ENCODE measurements around the gene MACROD1.
A peak's percentile ranks its signal among the peaks of the same experiment; 100 is the strongest.

The MACROD1 gene

DNA sequence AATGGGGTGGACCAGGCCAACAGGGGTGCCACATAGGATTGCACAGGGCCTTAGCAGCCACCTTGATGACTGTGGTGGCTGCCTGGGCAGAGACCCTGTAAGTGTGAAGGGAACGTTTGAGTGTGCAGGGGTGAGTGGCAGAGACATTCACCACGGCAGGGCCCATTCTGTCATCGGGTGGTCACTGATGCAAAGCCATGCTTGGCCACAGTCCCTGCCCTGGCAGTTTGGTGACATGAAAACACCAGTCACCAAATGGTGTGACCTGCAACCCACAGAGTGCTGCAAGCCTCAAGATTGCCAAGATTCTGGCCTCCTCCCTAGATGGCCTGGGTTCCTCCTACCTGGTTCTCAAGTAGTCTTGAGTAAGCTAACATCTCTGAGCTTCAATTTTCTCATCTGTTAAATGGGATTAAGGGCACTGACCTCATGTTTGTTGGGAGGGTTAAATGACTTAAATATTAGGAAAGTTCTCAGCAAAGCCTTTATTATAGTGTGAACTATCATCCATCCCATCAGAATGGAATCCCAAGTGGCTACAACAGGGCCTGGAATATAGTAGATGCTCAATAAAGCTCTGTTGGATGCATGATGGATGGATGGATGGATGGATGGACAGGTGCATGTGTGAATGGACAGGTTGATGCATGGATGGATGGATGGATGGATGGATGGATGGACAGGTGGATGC is 53.0 kb downstream of the MACROD1 start:
- in situ Hi-C loops (cut with MboI; ENCODE audit: low sequenced_read_pairs), result no loop called here
- Histone ChIP-seq H3K27me3 (ENCODE audit: low read depth) (no peaks in the 10 kb centered on the region), H3K4me1 (no peaks in the 10 kb centered on the region), H3K4me3 (no peak overlapping the region), H3K36me3 (replicated peaks) (no peaks in the 10 kb centered on the region), H3K9me3 (no peaks in the 10 kb centered on the region)
- DNase-seq (ENCODE audit: low spot score in 2 of 2), result no peak

DNA sequence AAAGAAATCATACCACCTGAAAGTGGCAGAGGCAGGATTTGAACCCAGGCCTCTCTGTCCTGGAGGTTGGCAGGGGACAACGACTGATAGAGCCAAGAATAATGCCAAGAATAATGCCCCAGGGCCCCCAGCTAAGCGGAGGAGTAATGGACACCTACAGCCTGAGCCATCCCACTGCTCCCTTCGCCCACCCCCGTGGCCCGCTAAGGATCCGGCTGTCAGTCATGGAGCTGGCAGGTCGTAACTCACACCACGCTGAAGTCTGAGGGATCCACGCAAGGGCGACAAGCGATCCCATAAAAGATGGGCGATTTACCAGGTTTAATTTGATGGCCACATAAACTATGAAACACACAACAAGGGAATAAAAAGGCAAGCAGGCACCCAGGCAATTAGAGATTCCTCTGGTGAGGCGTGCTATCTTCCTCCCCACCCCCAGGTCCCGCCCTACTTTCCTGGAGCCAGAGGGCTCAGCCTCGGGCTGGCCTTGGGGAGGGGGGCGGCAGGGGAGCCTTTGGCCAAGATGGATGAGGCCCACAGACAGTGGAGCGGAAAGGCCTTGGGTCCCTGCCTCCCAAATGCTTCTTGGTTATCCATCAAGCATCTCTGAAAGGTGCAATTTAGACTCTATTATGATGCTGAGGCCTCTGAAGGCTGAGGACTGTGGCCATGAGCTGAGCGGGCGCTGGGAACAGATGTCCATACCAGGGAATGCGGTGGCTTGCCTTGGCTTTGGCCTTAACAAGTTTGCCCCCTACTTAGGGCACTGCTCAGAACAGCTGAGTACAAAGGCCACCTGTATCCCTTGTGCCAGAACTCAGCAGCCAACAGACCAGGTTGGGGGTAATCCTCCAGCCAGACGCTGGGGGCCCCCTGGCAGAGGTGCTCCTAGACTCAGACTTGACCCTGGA is 55.2 kb downstream of the MACROD1 start:
- Histone ChIP-seq H3K9me3 (no peaks in the 10 kb centered on the region), H3K27me3 (ENCODE audit: low read depth) (no peaks in the 10 kb centered on the region), H3K4me3 (no peak overlapping the region), H3K36me3 (replicated peaks) (no peaks in the 10 kb centered on the region), H3K4me1 (no peaks in the 10 kb centered on the region)
- in situ Hi-C loops (cut with MboI; ENCODE audit: low sequenced_read_pairs), result no loop called here
- DNase-seq (ENCODE audit: low spot score in 2 of 2), result no peak

DNA sequence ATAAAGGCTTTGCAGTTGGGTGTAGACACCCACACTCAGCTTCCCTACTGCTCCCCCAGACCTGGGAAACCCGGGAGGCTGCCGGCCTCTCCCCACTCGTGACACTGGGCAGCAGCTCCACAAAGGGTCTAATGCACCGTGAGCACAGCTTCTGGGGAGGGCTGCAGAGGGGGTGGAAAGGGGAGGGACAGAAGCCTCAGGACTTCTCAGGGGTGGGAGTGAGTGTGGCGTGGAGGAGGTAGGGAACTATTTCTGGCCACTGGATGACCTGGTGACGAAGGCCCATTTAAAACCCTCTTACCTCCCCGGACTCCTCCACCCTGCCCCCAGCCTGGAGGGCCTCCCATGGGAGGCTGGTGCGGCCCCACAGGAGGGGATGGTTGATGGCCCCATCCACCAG is 56.6 kb downstream of the MACROD1 start:
- no peaks in the 10 kb centered on the region for H3K4me1 ChIP-seq
- H3K9me3 ChIP-seq, result no peaks in the 10 kb centered on the region
- no peaks in the 10 kb centered on the region for H3K27me3 ChIP-seq (ENCODE audit: low read depth)
- no peak overlapping the region for H3K4me3 ChIP-seq
- H3K36me3 ChIP-seq (replicated peaks), result no peaks in the 10 kb centered on the region
- DNase-seq (ENCODE audit: low spot score in 2 of 2), result no peak
- in situ Hi-C loops (cut with MboI; ENCODE audit: low sequenced_read_pairs), result no loop called here

DNA sequence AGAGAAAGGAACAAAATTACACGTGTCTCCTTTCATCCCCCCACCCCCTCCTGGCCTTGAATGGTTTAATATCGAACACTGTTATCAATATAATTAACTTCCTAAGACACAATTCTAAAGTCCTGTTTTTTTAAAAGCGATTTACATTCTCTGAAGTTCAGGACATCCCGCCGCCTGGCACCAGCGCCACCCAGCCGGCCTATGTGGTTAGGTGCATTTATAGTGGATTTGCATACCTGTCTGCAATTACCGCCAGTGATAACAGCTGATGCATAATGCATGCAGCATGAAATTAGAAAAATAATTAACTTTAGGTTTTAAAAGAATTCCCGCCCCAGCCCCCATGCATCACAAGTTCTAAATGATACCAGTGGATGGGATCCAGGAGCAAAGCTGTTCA is 58.6 kb downstream of the MACROD1 start:
- in situ Hi-C loops (cut with MboI; ENCODE audit: low sequenced_read_pairs), result no loop called here
- DNase-seq (ENCODE audit: low spot score in 2 of 2), result no peak
- H3K9me3 ChIP-seq, result no peaks in the 10 kb centered on the region
- H3K4me3 ChIP-seq, result no peak overlapping the region
- no peaks in the 10 kb centered on the region for H3K36me3 ChIP-seq (replicated peaks)
- no peaks in the 10 kb centered on the region for H3K27me3 ChIP-seq (ENCODE audit: low read depth)
- no peaks in the 10 kb centered on the region for H3K4me1 ChIP-seq

DNA sequence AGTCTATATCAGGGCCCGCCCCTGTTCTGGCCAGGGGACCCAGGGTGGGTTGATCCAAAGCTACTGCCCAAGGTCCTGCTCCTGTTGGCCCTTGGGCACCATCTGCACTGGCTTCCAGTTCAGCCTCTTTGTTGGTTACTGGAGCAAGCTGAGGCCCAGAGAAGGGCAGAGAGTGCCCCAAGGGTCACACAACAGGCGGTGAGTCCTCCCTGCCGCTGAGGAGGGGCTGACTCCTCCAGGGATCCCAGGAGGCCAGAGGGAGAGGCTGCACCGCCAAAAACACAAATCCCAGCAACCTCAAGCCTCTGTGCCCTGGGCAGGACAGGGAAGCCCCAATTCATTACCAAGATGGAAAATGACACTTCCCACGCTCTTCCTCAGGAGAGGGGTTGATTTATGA is 61.3 kb downstream of the MACROD1 start:
- no peaks in the 10 kb centered on the region for H3K27me3 ChIP-seq (ENCODE audit: low read depth)
- in situ Hi-C loops (cut with MboI; ENCODE audit: low sequenced_read_pairs), result no loop called here
- H3K36me3 ChIP-seq (replicated peaks), result no peaks in the 10 kb centered on the region
- no peak overlapping the region for H3K4me3 ChIP-seq
- H3K4me1 ChIP-seq, result no peaks in the 10 kb centered on the region
- DNase-seq (ENCODE audit: low spot score in 2 of 2), result no peak
- H3K9me3 ChIP-seq, result no peaks in the 10 kb centered on the region

DNA sequence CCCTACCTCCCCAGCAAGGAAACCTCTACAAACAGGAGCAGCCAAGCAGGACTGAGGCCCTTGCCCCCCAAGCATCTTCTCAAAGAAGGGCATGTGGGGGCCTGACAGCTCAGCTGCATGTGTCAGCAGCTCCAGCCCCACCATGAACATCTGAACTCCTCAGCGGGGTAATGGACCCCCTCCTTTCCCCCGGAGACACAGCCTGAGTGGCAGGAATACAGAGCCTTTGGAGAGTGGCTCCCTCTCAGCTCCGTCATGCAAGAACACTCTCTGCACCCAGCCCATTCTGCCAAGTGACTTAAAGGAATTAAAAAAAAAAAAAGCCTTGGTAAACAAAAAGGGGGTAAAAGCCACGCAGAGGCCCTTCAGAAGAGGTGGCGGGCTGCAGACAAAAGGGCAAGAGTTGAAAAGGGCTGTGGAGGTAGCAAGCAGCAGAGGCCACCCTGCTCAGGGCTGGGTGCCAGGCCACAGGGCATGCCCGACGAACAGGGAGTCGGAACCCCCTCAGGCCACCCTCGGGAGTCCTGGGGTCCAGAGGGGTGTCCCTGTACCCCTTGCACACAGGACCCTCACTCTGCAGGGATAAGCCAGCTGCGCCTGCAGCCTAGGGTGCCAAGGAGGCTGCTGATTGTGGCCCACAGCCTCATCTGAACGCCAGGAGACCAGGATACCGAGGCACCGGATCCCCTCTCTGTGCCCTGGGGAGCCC is 62.5 kb downstream of the MACROD1 start:
- DNase-seq (ENCODE audit: low spot score in 2 of 2), result no peak
- Histone ChIP-seq H3K27me3 (ENCODE audit: low read depth) (no peaks in the 10 kb centered on the region), H3K36me3 (replicated peaks) (no peaks in the 10 kb centered on the region), H3K4me3 (no peak overlapping the region), H3K9me3 (no peaks in the 10 kb centered on the region), H3K4me1 (no peaks in the 10 kb centered on the region)
- in situ Hi-C loops (cut with MboI; ENCODE audit: low sequenced_read_pairs), result no loop called here

DNA sequence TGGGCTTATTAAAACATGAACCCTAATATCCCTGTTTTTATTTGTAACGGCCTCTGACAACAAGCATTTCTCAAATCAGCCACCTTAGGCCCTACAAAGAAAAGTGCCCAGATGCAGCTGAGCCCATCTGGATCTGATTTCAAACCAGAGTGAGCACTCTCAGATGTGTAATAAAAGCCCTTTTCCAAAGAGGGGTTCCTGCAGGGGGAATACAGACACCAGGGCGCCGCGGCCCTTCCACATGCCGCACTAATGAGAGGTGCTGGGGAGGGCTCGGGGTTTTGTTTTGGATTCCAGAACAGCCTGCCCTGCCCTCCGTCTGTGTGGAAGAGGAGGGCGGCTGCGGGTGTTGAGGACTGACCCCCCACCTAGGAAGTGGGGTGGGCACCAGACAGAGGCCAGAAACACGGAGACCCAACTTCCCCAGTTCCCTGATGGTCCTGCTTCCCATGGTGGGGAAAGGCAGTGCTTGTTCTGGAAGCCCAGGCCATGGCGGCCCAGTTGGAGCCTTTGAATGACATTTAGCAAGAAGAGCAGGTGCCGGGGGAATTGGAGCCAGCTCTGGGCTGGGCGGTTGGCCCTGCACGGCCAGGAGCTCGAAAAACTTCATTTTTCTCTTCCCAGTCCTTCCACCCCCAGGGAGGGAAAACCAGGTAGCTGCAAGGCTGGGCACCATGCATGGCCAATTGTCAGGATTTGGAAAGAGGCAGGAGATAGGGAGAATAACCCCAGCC is 63.7 kb downstream of the MACROD1 start:
- H3K36me3 ChIP-seq (replicated peaks), result no peaks in the 10 kb centered on the region
- H3K4me1 ChIP-seq, result no peaks in the 10 kb centered on the region
- no peaks in the 10 kb centered on the region for H3K9me3 ChIP-seq
- in situ Hi-C loops (cut with MboI; ENCODE audit: low sequenced_read_pairs), result no loop called here
- no peaks in the 10 kb centered on the region for H3K27me3 ChIP-seq (ENCODE audit: low read depth)
- no peak for DNase-seq (ENCODE audit: low spot score in 2 of 2)
- H3K4me3 ChIP-seq, result no peak overlapping the region

DNA sequence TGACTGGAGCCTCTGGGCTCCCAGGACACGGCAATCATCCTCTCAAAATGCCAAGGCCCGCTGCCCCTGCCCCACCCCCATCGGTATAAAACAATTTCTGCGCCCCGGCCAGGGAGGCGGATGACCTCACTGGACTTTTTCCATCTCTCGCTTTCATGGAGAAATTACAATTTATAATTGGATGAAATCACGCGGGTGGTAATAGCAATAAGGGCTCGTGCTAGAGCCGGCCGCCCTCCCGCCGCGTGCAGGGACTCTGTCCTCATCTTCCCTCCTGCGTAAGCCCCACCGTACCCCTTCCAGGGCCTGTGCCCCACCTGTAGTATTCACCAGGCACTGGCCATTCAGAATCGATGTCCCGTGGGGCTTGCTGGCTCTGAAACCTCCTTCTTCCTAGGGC is 64.5 kb downstream of the MACROD1 start:
- DNase-seq (ENCODE audit: low spot score in 2 of 2), result no peak
- no peaks in the 10 kb centered on the region for H3K36me3 ChIP-seq (replicated peaks)
- H3K27me3 ChIP-seq (ENCODE audit: low read depth), result no peaks in the 10 kb centered on the region
- H3K4me3 ChIP-seq, result no peak overlapping the region
- H3K9me3 ChIP-seq, result no peaks in the 10 kb centered on the region
- H3K4me1 ChIP-seq, result no peaks in the 10 kb centered on the region
- in situ Hi-C loops (cut with MboI; ENCODE audit: low sequenced_read_pairs), result no loop called here

DNA sequence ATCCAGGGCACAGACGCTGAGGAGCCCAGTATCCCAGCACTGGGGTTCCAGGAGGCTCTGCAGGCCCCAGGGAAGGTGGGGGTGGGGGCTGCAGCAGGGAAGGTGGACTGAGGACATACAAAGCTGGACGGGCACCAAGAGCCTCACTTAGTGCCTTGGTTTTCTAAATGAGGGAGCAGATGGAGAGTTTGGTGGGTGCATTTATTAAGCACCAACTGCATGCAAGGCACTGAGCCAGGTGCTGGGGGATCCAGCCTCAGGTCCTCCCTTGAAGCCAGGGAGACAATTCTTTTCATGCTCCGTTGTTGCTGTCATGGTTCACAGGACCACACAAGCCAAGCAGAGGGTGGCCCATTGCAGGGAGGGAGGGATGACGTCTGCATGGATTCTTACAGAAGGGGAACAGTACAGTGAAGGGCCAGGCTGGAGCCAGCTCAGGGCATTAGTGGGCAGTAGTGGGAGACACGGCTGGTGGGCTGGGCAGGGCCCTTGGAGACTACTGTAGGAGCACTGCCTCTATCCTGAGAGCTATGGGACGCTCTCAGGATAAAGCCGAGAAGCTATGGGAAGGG is 65.0 kb downstream of the MACROD1 start:
- H3K4me1 ChIP-seq, result no peaks in the 10 kb centered on the region
- no peaks in the 10 kb centered on the region for H3K9me3 ChIP-seq
- in situ Hi-C loops (cut with MboI; ENCODE audit: low sequenced_read_pairs), result no loop called here
- no peaks in the 10 kb centered on the region for H3K27me3 ChIP-seq (ENCODE audit: low read depth)
- no peak for DNase-seq (ENCODE audit: low spot score in 2 of 2)
- H3K36me3 ChIP-seq (replicated peaks), result no peaks in the 10 kb centered on the region
- no peak overlapping the region for H3K4me3 ChIP-seq

DNA sequence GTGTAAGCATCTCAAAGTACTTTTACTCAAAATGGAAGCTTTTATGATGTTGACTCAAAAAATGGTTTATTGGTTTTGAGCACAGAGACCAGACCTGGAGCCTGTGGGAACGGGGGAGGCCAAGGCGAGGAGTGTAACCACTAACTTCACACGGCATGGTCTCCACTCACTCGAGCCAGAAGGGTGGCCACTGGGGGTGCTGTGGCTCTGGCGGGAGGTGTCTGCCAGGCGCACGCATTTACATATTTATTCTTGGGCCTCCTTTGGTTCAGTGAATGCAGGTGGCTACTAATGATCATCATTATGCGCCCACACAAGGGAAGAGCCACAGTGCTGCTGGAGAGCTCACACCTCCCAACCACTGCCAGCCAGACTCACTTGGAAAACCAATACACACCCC is 65.6 kb downstream of the MACROD1 start:
- Histone ChIP-seq H3K36me3 (replicated peaks) (no peaks in the 10 kb centered on the region), H3K27me3 (ENCODE audit: low read depth) (no peaks in the 10 kb centered on the region), H3K4me3 (no peak overlapping the region), H3K4me1 (no peaks in the 10 kb centered on the region), H3K9me3 (no peaks in the 10 kb centered on the region)
- DNase-seq (ENCODE audit: low spot score in 2 of 2), result peak; percentile 20 to 58
- in situ Hi-C loops (cut with MboI; ENCODE audit: low sequenced_read_pairs), result no loop called here

DNA sequence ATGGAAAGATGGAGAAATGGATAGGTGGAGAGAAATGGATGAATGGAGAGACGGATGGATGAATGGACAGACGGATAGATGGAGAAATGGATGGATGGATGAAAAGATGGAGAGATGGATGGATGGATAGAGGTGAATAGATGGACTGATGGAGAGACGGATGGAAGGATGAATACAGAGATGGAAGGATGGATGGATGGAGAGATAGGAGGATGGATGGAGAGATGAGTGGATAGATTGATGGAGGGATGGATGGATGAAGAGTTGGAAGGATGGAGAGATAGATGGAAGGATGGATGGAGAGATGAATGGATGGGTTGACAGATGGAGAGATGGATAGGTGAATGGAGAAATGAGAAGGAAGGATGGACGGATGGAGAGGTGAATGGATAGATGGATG is 66.5 kb downstream of the MACROD1 start:
- H3K27me3 ChIP-seq (ENCODE audit: low read depth), result no peaks in the 10 kb centered on the region
- no peak for DNase-seq (ENCODE audit: low spot score in 2 of 2)
- no peak overlapping the region for H3K4me3 ChIP-seq
- H3K4me1 ChIP-seq, result no peaks in the 10 kb centered on the region
- no peaks in the 10 kb centered on the region for H3K9me3 ChIP-seq
- H3K36me3 ChIP-seq (replicated peaks), result no peaks in the 10 kb centered on the region
- in situ Hi-C loops (cut with MboI; ENCODE audit: low sequenced_read_pairs), result no loop called here

DNA sequence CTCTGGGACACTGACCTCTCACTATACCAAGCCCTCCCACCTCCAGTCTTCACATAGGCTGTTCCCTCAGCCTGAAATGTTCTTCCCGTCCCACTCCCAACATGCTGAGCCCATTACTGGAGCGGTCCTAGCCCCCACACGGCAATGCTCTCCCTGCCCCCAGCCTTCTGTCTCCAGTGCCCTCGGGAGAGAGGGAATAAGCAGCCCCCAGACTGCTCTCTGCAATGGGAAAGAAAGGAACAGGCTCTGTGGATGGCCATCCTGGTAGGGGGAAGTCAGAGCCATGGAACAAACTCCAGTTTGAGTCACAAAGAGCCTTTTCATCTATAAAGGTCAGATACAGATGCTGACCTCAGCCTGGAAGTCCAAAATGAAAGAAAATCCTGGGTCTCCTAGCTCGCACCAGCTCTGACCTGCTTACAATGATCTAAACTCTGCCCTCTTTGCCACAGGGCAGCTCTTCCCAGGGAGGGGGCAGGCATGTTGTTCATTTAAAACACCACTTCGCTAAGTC is 67.5 kb downstream of the MACROD1 start:
- no peak for DNase-seq (ENCODE audit: low spot score in 2 of 2)
- Histone ChIP-seq H3K4me1 (no peaks in the 10 kb centered on the region), H3K9me3 (no peaks in the 10 kb centered on the region), H3K27me3 (ENCODE audit: low read depth) (no peaks in the 10 kb centered on the region), H3K36me3 (replicated peaks) (no peaks in the 10 kb centered on the region), H3K4me3 (no peak overlapping the region)
- in situ Hi-C loops (cut with MboI; ENCODE audit: low sequenced_read_pairs), result no loop called here
